ENCODE data around the gene NAB2.

Gene NAB2

GRCh38 chr12:57135527-57136326 lies 46.8 kb downstream of the NAB2 start:
- no peak for DNase-seq

- no peak for DNase-seq
Observed at GRCh38 chr12:57138526-57139272, 49.8 kb downstream of the NAB2 start.

DNA sequence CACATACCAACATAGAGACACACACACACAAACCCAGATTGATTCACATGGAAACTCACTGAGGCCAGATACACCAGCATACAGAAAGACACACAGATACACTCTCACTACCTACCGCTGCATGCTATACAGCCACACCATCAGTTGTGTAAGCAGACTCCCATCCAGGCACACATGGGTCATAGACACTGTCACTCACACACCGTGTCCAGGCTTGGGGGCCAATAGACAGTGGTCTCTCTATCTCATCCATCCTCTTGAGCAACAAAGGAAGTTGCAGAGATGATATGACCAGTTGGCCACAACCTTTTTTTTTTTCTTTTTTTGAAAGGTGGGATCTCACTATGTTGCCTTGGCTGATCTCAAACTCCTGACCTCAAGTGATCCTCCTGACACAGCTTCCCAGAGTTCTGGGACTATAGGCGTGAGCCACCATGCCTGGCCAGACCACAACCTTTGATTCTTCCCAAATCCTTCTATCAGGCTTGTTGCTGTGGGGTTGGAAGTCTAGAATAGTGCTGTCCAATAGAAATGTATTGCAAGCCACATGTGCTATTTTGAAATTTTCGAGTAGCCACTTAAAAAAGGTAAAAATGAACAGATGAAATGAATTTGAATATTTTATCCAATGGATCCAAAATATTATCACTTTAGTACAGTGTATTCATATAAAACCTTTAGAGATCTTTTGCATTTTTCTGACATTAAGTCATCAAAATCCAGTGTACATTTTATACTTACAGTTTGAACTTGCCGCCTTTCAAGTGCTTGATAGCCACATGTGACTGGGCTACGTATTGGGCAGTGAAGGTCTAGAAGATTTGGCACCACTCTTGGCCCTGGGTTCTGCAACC lies 51.1 kb downstream of the NAB2 start:
- no peak for DNase-seq

DNA sequence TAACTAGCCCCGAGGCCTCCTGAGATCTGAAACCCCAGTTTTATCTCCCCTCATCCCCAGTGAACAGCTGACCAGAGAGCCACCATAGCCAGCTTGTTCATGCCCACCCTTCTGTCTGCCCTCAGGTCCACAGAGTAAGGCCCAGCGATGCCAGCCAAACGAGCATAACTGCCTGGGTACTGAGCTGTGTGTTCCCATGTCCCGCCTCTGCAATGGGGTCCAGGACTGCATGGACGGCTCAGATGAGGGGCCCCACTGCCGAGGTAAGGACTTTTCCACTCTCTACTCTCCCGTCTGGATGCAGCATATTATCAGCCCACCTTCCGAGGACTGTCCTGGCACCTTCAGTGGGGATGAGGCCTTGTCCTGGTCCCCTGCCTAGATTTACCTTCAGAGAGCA lies 52.3 kb downstream of the NAB2 start:
- DNase-seq, result no peak

GRCh38 chr12:57142121-57142520 lies 53.2 kb downstream of the NAB2 start:
- no peak for DNase-seq

GRCh38 chr12:57142727-57143126 lies 53.8 kb downstream of the NAB2 start:
- DNase-seq, result no peak

GRCh38 chr12:57143454-57143853 lies 54.5 kb downstream of the NAB2 start:
- DNase-seq, result no peak
